PC-3 (cell line): ENCODE data around the gene GLRX.

Experiments used
- CTCF ChIP-seq: fragments of 300-600 bp; sonication (generic); conservative IDR thresholded peaks from 2 replicates; pipeline ENCODE4 v1.5.1; 2017; ENCODE audit warnings: antibody characterized with exemption, low read depth, mild to moderate bottlenecking, low read length
- EZH2phosphoT487 ChIP-seq: fragments of 300-600 bp; sonication (generic); IDR thresholded peaks from 2 replicates; pipeline ENCODE4 v1.6.1; 2018; ENCODE audit warnings: mild to moderate bottlenecking, antibody characterized with exemption, low read length, borderline replicate concordance

GRCh38 chr5:95784514-95785302 lies 37.8 kb downstream of the GLRX start:
- TF ChIP-seq CTCF (no peak), EZH2phosphoT487 (no peak)
